GM12873 (cell line): ENCODE results near the gene CACNB4.

Source experiments
- CTCF ChIP-seq: IDR thresholded peaks from 2 replicates; pipeline ENCODE4 v1.5.1; 2012; ENCODE audit warnings: low read depth, mild to moderate bottlenecking, moderate library complexity, low read length, control low read depth; ENCODE audit not compliant: insufficient read depth; ENCODE audit errors: missing control alignments

The CACNB4 gene

GRCh38 chr2:152098496-152099366 is at the start of gene CACNB4:
TSS of gene CACNB4 (minus strand) at chr2:152099044.
- TF ChIP-seq CTCF: no peak

GRCh38 chr2:152134488-152135280 is 35.8 kb upstream of the CACNB4 start:
- TF ChIP-seq CTCF: no peak

- no peak for TF ChIP-seq CTCF
Measured at GRCh38 chr2:152132306-152132705, 33.5 kb upstream of the CACNB4 start.

- TF ChIP-seq CTCF: no peak
Measured at GRCh38 chr2:152127628-152128027, 28.8 kb upstream of the CACNB4 start.

- no peak for TF ChIP-seq CTCF
Measured at GRCh38 chr2:152126664-152127063, 27.8 kb upstream of the CACNB4 start.

GRCh38 chr2:152122161-152122560 is 23.3 kb upstream of the CACNB4 start:
- no peak for TF ChIP-seq CTCF

GRCh38 chr2:152120430-152120829 is 21.6 kb upstream of the CACNB4 start:
- no peak for TF ChIP-seq CTCF
